Hematopoietic multipotent progenitor cell treated with erythropoietin and hydrocortisone succinate and interleukin-3 and kit ligand, for 6 days (in vitro differentiated cells): Measurements from ENCODE around the gene SLFN12L.
"Not testable (repeated sequence)": the region's sequence is repeated elsewhere in the genome, so short reads cannot be mapped to it uniquely, and the experiment has no call there.

Experiments used
- DNase-seq: peaks from one replicate; pipeline ENCODE4 v3.0.0-alpha.2; 2015

The SLFN12L gene

DNA sequence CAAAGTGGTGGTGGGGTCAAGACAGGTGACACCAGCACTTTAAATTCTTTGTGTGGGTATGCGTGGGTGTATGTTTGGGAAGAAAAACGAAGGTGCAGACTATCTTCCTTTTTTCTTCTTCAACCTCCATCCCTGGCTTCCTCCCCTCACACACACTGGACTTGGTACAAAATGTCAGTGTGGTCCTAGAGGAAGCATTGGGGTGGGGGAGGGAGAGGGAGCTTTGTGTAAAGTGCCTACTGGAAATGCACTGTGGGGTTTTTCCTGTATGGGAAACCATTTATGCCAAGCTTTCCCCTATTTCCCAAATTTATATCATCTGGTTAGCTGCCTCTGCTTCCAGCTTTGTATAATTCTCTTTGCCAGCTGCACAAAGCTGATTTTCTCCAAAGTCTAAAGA is 44.4 kb downstream of the SLFN12L start:
- no peak for DNase-seq

DNA sequence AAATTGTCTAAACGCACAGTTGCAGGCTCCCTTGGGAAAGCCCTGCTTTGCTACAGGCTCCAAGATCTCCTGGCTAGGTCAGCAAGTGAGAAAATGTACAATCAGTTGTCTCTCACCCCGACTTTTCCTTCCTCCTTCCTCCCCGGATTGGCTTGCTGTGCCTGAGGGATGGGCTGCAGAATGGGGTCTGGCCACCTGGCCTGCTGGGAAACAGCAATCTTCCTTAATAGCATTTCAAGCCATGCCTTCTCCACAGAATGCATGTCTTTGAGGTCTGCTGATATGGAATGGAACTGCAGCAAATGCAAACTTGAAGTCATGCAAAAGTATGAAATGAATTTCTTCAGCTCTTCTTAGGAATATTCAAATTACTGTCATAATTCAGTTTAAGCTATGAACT is 46.1 kb downstream of the SLFN12L start:
- DNase-seq: no peak

DNA sequence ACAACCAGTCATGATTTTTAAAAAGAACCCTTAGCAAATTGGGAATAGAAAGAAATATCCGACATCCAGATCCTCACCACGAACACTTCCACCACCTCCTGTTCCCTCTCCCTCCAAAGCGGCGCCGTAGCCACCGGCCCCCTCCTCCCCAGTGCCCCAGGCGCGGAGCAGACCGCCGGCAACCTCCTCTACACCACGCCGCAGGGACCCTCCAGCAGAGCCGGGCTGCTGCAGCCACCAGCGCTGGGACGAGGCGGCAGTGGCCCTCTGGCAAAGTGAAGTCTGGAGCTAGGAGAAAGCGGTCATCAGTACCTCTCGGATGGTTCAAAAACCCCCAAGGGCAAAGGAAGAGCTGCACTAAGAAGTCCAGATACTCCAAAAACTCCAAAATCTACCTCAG is 47.5 kb downstream of the SLFN12L start:
- DNase-seq: no peak

DNA sequence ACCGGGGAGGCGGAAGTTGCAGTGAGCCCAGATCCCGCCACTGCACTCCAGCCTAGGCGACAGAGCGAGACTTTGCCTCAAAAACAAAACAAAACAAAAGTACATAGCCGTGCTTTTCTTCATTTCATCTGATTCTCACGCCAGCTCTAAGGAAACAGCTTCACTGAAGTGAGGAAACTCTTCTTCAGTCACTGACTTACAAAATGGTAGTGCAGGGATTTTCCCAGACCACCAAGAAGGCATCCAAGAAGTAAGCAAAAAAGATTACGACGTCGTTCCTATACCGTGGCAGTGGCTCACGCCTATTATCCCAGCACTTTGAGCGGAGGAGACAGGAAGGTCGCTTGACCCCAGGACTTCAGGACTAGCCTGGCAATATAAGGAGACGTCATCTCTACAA is 48.5 kb downstream of the SLFN12L start:
- no peak for DNase-seq

DNA sequence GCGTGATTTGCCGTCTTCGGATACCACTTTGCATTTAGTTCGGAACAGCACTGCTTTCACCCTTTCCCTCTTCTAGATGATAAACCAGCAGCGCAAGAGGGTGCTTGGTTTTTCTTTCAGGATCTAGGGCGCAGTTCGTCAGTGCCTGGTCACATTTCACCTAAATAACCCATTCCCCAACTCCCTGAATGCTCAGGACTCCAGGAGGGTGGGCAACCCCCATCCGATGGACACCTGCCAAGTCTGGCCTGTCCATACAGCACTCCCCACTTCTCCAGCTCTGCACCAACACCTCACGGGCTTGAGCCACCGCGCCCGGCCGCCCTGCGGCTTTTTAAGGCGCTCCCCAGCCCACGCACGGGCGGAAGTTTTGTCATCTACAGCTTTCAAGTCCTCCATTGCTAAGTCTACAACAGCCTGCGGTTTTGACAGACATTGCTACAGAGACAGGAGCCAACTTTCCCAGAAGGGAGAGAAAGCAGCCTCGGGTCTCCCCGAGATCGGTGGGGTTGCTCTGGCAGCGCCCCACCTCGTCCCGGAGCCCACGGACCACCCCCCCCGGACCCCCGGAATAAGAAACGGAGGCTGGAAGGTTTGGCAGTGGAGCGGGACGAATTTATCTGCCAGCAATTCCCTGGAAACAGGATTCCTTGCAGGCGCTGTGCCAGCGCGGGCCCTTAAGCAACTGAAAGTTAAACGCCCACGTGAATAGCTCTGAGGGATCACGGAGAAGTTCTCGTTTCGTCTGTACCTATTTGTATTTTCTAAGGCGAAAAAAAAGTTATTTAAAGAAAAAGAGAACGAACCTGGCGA is 50.4 kb downstream of the SLFN12L start:
- peak; percentile 77 for DNase-seq

DNA sequence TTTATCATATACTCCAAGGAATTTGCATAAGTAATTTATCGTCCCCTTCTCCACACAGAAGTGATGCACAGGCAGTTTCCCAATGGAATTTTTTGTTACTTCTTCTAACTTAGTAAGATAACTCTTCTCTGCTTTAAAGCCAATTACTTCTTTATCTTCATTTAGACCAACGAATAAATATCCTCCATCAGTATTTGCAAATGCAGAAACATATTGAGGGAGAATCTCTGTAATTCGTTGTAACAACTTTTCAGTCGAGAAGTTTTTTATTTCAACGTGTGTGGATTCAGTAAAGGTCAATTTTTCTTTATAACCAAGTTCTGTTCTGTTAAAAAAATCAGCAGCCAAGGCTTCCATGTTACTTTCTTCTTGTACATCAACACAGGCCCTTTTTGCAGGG is 58.2 kb downstream of the SLFN12L start:
- DNase-seq: no peak

DNA sequence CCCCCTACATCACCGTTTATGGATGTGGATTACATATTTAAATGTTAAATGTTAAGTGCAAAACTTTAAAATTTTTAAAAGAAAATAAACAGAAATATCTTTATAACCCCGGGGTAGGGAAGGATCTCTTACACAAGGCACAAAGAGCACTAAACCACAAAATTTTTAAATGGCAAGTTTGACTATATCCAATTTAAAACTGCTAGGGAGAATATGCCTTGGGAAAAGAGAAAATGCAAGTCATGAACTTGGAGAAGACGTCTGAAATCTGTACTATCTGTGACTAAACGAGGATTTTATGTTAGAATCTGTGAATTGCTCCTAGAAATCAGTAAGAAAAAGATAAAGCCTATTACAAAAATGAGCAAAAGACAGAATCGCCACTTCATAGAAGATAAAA is 60.2 kb downstream of the SLFN12L start:
- no peak for DNase-seq

DNA sequence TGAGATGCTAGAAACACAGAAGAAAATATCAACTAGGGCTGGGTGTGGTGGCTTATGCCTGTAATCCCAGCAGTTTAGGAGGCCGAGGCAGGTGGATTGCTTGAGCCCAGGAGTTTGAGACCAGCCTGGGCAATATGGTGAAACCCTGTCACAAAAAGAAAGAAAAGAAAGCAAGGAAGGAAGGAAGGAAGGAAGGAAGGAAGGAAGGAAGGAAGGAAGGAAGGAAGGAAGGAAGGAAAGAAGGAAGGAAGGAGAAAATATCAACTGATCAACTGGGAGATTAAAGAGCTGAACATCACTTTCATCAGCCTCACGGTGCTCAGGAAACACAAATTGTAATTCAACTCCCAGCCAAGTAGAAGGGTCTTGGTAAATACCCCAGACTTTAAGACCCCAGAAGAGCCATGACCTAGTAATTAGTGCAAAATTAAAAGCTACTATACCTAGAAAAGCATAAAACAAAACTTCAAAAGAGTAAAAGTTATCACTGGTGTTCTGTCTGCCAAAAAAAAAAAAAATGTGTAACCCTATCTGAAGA is 61.1 kb downstream of the SLFN12L start:
- no peak for DNase-seq

DNA sequence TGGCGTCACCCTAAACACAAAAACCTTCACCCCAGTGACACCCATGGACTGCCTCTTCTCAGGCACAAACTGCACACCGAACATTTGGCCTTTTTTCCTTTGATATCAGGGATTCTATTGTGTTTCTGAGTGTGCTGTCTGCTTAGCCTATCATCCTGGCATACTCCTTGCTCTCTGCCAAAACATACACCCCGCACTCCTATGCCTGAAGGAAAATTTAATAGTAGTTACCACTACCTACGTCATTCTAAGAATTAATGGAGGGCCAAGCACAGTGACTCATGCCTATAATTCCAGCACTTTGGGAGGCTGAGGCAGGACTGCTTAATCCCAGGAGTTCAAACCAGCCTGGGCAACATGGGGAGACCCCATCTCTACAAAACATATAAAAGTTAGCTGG is 69.0 kb downstream of the SLFN12L start:
- DNase-seq: no peak

DNA sequence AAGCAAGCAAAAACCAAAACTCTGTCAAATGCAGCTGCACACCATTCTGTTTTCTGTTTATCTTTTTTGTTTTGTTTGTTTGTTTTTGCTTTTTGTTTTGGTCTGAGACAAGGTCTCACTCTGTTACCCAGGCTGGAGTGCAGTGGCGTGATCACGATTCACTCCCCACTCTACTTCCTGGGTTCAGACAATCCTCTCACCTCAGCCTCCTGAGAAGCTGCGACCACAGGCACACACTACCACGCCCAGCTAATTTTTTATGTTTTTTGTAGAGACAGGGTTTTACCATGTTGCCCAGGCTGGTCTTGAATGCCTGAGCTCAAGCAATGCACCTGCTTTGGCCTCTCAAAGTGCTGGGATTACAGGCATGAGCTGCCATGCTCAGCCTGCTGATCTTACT is 69.7 kb downstream of the SLFN12L start:
- no peak for DNase-seq

DNA sequence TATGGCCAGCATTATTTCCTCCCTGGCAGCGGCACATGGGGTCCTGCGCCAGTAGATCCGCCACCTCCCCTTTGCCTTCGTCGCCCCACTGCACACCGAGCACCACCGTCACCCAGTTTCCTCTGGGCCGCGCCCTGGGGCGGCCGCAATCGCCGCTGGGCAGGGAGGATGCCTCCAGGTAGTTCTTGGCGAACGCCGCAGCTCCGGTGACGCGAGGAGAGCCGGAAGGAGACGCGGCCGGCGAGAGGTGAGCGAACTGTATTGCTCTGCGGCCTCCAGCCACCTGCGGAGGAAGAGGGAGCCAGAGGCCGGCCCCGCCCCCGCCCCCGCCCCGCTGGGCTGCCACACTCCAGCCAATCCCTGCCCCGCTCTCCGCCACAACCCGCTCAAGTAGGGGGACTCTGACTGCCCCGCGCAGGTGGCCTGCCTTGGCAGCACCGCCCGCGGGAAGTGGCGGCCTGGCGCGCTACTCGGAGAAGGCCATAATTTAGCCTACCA is 77.1 kb downstream of the SLFN12L start:
- DNase-seq: peak; percentile 61

DNA sequence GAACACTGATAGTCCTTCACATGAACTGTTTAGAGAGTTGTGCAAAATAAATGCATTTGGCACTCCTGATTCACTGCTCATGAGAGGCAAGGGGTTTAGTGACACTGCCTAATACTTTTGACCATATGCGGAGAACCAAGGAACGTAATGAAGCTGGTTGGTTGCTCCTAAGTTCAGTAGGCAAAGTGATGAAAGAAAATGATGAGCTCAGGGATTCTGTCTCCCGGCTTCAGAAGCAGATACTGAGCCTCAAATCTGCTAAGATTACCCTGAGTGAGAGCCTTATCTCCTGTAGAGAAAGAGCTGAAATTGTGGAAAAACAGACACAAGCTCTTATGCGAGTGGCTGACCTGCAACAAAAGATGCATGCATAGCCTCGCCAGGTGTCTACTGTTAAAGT is 83.4 kb downstream of the SLFN12L start:
- not testable (repeated sequence) for DNase-seq

DNA sequence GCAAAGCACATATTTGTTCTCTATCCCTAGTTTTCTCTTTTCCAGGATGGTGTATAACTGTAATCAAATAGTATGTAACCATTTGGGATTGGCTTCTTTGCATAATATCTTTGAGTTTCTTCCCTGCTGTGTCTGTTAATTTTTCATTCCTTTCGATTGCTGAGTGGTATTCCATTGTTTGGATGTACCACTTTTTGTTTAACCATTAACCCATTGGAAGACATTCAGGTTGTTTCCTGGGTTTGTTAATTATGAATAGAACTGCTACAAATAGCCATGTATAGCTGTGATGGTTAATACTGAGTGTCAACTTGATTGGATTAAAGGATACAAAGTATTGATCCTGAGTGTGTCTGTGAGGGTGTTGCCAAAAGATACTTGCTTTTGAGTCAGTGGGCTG is 84.3 kb downstream of the SLFN12L start:
- DNase-seq: no peak

DNA sequence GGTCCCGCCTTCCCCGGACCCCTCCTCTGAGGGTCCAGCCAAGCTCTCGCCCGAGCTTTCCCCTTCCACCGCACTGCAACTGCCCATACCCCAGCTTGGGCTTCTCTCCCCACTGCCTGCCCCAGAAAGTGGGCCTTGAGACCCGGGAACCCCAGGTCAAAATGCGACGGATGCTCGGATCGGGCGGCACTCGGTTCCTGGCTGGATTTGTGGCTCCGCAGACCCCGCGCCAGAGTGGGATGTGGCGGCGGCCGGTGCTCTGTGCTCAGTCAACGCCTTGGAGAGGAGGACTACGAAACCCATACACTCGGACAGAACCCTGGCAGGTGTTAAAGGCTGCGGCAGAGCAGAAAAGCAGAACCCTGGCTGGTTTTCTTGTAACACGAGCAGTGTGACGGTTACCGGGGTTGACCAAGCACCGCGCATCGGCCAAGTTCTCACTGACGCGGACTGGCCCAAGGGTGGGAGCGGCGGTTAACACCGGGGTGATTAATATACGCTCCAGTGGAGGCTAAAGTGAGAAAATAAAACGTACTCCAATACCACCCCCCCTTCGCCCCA is 88.0 kb downstream of the SLFN12L start:
- DNase-seq: peak; percentile 71

DNA sequence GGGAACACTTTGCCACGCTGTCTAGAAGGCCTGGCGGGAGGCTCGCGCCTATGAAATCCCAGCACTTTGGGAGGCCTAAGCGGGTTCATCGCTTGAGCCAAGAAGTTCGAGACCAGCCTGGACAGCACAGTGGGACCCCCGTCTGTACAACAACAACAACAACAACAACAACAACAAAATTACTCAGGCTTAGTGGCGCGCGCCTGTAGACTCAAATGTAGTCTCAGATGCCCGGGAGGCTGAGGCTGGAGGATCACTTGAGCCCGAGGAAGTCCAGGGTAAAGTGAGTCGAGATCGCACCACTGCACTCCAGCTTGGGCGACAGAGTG is 88.6 kb downstream of the SLFN12L start:
- no peak for DNase-seq

DNA sequence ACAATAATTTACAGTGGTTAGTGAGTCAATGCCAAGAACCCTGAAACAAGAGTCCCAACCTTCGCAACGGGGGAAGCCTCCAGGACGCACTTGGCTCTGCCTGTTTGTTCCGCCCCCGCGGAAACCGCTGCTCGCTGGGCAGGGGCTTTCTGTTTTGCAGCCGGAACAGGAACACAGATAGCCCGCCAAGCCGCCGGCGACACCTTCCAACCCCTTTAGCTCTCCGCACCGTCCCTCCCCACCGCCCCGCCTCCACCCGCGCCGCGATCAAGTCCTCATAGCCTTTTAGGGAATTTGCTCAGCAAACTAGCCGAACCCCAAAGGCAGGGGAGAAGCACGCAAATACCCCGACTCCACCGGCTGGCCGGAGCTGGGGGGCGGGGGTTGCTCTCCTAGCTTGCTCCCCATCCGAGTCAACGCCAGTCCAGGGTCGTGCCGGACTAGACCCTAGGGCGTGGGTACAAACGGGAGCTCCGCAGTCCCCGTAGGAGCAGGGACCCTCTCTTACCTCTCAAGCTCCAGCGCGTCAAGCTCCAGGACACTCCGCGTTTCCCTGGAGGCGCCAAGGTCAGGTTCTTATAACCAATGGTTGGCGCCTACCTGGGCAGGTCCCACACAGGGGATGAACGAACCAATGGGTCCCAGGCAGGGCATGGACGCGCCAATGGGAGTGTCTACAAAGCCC is 89.1 kb downstream of the SLFN12L start, which contains the start of gene SLFN13:
Gene SLFN13, minus strand, starts transcription at position 553 of the 685 bp plus-strand sequence. CDS start 3,086 bp downstream, outside the sequence.
- peak; percentile 97 for DNase-seq

DNA sequence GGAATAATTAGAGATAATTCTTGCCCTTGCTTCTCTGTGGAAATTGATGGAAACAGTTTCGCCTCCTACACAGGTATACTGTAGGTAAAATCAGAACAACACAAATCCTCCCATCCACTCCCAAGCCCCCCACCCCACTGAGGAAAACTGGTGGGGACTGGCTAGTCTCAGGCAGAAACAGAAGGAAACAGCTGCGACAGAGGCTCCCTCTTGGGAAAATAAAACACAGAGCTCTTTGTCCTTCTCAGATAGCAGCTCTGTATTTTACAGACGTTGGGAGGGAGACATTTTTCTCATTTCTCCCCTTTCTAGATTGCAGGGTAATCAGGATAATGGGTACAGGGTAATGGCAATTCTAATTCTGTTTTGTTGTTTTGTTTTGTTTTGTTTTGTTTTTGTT is 90.0 kb downstream of the SLFN12L start:
- DNase-seq: peak; percentile 14

DNA sequence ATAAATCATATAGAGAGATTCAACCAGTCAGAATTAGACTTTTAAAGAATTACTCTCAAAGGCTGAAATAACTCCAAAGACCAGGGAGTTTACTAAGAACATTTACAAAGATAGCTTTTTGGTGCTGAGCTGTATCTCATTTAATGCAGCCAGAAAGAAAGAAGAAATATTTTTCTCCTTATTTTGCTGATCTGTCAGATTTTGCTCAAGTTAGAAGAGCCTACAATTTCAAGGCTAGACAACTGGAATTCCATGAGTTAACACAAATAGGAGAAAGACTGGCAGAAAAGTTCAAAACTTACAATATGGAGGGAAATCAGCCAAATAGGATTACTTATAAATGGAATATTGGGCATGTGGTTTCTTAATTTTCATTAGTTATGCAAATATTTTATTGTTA is 99.0 kb downstream of the SLFN12L start:
- DNase-seq: no peak

DNA sequence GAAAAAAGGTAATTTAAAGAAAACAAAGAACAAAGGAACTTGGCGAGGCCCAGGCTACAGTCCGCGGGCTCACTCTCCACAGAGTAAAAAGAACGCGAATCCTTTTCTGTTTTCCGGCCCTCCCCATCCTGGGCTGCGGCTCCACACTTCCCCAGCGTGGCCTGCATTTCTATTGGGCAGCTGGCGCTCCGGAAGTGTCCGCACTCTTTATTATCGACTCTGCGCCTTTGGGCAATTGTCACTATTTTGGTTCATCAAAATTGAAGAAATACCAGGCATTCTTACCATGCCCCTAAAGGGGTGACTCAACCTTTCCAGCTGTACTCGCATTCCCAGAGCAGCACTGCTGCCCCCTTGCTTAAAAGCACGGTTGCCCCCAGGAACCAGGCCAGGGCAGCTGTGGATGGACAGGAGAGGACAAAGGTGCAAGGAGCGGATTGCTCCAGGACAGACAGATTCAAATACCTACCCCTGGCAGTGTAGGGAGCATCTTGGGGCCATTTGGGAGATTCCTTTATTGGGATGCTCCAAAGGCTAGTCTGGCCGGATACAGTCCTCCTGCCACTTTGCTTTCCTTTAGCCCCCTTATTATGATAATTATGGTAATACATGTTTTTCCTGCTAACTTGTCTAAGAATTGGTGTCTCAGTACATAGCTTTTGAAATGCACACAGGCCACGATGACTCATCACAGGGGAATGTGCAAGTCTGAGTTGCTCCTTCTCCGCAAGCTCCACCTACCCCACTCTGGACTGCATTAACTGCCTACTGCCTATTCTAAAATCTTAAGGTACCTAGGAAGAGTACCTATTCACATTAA is 104.2 kb downstream of the SLFN12L start:
- peak; percentile 90 for DNase-seq

DNA sequence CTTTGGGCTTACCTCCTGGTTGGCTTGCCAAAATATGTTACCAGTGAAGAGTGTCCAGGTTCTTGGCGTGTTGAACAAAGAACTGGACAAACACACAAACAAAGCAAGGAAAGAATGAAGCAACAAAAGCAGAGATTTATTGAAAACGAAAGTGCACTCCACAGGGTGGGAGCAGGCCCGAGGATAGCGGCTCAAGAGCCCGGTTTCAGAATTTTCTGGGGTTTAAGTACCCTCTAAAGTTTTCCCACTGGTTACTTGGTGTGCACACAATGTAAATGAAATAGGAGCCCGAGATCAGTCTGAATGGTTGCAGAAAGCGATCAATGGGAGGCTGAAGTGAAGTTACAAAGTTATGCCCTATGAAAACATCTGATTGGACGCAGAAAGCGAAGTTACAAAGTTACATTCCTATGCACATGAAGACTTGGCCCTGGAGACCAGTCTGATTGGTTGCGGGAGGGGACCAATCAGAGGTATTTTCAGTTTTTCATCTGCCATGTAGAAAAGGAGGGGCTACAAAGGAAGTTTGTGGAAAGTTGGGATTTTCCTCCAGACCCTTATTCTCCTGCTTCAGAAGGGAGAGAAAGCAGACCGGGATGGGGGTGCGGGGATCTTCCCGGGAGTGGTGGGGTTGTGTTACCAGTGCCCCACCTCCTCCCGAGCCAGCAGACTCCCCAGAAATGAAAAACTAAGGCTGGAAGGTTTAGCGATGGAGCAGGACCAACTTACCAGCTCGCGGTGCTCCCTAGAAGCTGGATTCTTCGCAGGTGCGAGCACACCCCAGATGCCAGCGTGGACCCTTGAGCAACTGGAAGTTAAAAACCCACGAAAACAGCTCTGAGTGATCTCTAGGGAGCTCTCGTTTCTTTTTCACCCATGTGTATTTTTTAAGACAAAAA is 105.1 kb downstream of the SLFN12L start, which contains the start of gene SLFN12:
Gene SLFN12, minus strand, starts transcription at position 325 of the 899 bp plus-strand sequence. CDS start 9,472 bp downstream, outside the sequence.
- peak; percentile 85 for DNase-seq

DNA sequence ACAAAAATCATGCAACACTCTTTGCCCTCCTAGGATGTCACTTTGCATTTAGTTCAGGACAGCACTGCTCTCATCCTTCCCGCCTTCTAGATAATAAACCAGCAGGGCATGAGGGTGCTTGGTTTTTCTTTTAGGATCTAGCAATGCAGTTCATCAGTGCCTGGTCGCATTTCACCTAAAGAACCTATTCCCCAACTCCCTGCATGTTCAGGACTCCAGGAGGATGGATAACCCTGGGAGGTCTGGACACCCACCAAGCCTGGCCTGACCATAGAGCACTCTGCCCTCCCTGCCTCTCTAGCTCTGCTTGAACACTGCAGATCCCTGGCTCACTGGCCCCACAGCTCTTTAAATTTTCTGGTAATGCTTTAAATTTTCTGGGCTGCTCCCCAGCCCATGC is 107.8 kb downstream of the SLFN12L start:
- no peak for DNase-seq

DNA sequence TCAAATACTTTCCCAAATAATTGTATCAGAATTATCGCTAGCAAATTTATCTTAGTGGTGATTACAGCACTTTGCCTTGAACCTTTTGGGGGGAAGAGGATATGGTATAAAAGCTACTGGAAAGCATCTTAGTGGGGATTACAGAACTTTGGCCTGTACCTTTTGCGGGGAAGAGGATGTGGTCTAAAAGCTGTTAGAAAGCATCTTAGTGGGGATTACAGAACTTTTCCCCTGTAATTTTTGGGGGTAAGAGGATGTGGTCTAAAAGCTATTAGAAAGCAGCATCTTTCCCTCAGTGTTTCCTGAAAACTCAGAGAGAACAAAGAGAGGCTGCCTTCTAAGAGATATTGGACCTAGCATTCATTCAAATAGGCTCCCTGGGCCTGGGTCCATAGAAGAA is 109.2 kb downstream of the SLFN12L start:
- DNase-seq: no peak
